NK-92 (cell line): ENCODE data around the gene SLC28A3.

ENCODE experiments used
- DNase-seq: peaks from one replicate; lab custom pipeline; 2025; ENCODE audit not compliant: unreplicated experiment; lab: John Stamatoyannopoulos, UW

Gene SLC28A3

DNA sequence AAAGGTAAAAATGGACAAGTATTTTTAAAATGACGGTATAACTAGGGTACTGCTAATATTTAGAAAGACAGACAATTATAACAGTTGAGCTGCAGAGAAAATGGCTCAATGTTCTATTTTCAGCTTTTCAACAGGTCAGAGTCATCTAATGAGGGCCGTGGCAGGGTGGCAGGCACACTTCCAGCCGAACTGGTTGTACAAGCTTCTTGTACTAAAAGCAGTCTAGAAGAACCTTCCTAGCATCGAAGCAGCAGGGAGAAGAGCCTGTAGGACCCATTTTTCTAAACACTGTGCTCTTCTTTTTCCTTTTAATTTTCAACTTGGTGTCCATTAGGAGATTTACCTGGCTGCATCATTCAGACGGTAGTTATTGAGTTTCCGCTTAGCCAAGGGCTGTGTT is 85.6 kb downstream of the SLC28A3 start:
- no peak for DNase-seq

DNA sequence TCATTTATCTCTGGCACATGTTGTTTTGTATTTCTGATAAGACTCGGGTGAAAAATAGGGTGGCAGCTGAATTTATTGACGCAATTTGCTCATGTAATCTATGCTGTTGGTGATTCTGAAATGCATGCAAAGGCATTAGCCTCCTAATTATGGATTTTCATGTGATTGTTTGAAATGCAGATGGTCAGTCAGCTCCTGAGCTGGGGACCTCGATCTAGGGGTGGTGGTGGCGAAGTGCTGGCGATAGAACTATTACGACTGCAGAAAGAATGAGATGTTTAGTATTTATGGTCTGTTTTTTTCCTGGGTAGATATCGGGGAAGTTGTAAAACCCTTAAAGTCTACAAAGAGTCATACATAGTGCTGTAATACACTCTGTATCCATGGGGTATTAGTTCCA is 88.6 kb downstream of the SLC28A3 start:
- DNase-seq, result no peak

DNA sequence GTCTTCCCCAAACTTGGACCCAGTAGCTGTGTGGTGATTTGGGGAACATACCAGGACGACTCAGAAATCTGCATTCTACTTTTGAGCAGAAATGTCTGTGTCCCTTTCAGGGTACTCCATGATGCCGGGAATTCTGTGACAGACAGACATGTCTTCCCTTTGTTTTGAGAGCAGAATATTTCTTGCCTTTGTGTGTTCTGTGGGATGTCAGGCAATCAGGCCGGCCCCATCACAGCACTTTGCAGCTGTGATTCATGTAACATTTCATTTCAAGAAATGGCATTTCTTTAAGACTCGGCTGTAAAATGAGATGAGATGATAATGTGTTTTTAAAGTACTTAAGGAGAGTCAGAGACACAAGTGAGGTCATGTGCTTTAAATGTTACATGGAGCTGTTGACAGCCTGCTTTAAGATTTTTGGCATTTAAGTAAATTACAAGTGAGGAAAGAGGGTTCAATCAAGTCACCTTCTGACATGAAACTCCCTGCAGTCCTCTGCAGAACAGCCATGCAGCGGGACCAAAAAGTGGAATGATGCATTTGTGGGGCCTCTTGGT is 98.7 kb downstream of the SLC28A3 start:
- no peak for DNase-seq

DNA sequence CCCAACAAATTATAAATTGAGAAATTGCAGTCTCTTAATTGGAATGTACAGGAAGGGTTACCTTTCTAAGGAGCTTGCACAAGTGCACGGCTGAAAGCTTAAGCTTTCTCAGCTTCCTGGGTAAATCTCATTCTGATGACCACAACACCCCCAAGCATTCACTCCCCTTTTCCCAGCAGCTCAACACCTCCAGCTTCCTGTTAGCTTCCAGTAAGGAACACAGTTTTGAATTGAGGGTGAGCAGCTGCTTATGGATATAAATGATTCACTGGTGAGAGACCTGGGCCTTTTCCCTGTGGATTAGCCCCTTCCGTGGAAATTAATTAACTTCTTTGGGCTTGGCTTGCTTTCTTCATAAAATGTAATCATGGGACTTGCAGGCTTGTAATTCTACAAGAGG is 101.2 kb downstream of the SLC28A3 start:
- no peak for DNase-seq

DNA sequence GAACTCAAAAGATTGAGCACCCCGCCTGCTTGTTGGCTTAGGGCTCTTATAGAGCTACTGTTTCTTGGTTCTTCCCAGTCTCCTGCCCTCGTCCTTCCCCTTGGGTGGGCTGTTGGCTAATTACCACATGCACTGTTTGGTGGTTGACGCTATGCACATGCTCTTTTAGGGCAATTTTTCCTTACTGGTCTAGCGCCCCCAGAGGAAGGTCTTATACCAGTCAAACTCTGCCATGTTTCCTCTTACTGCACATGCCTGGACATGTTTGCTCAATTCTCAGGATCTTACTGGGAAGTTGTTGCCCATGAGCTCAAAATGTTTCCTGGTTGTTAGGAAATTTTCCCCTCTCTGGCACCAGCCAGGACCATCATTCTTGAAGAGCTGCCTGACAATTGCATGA is 101.9 kb downstream of the SLC28A3 start:
- DNase-seq, result no peak

DNA sequence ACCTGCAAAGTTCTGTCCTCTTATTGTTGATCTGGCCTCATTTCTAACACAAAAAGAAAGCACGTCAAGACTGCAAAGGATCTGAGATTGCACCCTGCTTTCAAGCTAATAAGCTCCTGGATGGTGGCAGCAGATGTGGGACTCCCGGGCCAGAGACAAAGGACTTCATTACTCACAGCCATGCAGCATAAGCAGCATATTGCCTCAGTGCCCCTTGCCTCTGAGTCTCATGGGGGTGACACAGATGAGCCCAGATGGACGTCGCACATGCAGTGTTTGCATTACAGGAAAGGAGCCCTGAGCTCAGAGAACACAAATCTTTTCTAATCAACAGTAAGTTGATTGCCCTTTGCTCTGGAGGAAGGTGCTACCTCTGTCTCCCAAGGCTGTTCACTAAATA is 105.0 kb downstream of the SLC28A3 start:
- no peak for DNase-seq

DNA sequence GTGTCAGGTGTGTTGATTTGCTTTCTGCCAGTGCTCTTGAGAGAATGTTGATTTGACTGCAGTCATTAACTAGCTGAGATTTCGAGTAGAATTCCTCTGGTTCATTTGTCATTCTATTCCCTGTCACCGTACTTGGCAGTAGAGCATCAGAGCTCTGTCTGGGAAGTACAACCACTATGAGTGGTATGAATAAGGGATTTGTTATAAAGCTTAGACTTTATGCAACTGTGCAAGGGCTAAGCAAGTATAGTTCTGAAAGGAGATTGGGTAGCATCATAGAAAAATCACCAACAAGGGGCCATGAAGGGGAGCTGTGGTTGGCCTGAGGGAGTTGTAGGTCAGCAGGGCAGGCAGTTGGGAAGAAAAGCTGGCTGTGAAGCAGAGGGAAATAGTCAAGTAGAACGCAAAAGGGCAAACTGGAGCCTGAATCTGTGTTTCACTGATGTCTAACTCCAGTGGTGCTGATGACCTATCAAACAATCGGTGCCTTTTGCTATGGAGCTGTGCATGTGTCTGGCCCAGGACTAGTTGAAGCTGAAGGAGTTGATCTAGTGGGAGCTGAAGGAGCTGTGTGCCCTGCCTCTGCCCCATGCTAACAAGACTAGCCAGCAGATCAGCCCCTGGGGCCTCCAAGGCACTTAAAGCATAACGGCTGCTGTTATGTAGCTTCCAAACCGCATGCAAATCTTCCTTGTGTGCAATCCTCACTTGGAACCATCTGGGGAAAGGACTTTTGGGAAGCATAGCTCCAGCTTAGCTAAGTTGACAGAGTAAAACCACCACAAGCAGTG is 110.0 kb downstream of the SLC28A3 start:
- DNase-seq, result no peak

DNA sequence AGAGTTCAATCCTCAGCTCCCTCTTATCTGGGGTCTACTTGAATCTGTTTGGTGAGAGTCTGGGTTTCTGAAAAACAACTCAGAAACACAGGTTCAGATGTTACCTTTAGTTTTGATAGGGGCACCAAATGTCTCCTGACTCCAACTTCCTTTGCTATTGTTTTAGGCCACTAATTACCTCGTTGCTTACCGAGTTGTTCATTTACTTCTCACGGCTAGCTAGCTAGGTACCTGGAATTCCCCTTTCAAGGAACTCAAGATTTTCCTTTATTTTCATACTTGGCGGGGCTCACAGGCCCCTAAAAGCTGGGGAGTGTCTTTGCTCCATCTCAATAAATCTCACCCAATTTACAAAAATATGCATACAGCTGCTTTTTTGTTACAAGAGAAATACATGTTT is 111.4 kb downstream of the SLC28A3 start:
- no peak for DNase-seq

DNA sequence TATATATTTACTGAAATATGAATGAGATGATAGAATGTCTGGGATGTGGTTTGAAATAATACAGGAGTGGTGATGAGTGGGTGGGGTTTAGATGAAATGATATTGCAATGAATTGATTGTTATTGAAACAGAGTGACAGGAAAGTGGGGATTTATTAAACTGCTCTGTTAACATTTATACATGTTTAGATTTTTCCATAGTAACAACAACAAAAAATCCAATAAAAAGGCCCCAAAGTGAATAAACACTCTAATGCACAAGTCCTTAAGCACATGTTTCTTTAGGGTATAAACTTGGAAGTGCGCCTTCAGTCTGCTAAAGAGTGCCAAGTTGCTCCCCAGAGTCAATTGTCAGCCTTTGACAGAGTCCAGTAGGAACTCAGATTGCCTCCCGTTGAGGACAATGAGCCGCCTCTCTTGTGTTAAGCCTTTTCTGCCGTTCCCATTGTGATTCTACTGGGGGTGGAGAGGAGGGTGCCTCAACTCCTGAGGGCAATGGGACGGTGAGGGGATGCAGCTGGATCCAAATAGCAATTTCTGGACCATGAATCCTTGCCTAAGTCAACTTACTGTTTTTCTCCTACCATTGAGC is 112.3 kb downstream of the SLC28A3 start:
- DNase-seq, result no peak

DNA sequence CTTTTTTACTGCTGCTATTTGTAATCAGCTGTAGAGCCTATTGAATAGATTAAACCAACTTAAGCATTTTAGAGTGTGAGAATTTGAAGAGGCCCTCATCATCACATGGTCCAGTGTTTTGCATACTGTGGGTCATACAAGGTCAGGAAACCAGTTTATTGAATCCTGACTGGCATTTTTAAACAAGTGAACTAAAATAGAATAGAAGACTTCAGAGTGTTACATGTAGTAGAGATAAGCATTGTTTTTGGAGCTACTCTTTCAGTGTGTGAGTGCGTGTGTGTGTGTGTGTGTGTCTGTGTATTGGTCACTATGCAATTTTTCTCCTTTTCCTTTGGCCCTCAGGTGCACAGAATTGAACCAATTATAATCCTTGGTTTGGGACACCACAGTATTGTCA is 114.4 kb downstream of the SLC28A3 start:
- no peak for DNase-seq
